Spleen (tissue), 11 donors: Measurements from ENCODE around the gene FBXO48. TPM values are rescaled to one million over a fixed set of nuclear protein-coding genes. Genes with fewer than 3 reads are reported as not detected.

ENCODE experiments used
- DNase-seq: peaks from one replicate; pipeline ENCODE4 v3.0.0-alpha.2; 2020
- H3K27ac ChIP-seq, 8 donors: fragments of 200-600 bp; sonication (generic) in 7 of 8; 1 replicate in 4 of 8; 2 replicates in 4 of 8; pipeline versions ENCODE4 v1.5.0 to v1.8.0; 2016 to 2021; ENCODE audit warnings: inconsistent platforms in 4 of 8, mild to moderate bottlenecking in 4 of 8, moderate library complexity in 1 of 8
- H3K27me3 ChIP-seq, 7 donors: fragments of 200-600 bp; sonication (generic) in 6 of 7; replicated peaks in 1 of 7; 1 replicate in 4 of 7; 2 replicates in 3 of 7; pipeline versions ENCODE4 v1.5.0 to v1.8.0; 2016 to 2021; ENCODE audit warnings: inconsistent platforms in 3 of 7, mild to moderate bottlenecking in 1 of 7
- H3K36me3 ChIP-seq, 6 donors: fragments of 200-600 bp; sonication (generic) in 5 of 6; 1 replicate in 4 of 6; 2 replicates in 2 of 6; pipeline versions ENCODE4 v1.5.0 to v1.8.0; 2016 to 2021; ENCODE audit warnings: inconsistent platforms in 2 of 6
- H3K4me1 ChIP-seq, 6 donors: fragments of 200-600 bp; sonication (generic) in 5 of 6; 1 replicate in 3 of 6; 2 replicates in 3 of 6; pipeline versions ENCODE4 v1.5.0 to v1.8.0; 2016 to 2021; ENCODE audit warnings: inconsistent platforms in 3 of 6
- H3K4me3 ChIP-seq, 8 donors: fragments of 200-600 bp; sonication (generic) in 7 of 8; 1 replicate in 4 of 8; 2 replicates in 4 of 8; pipeline versions ENCODE4 v1.5.0 to v1.8.0; 2016 to 2021; ENCODE audit warnings: inconsistent platforms in 4 of 8, mild to moderate bottlenecking in 4 of 8, moderate library complexity in 2 of 8
- H3K9me3 ChIP-seq, 8 donors: fragments of 200-600 bp; sonication (generic) in 7 of 8; 1 replicate in 4 of 8; 2 replicates in 4 of 8; pipeline versions ENCODE4 v1.5.0 to v1.8.0; 2016 to 2021; ENCODE audit warnings: inconsistent platforms in 4 of 8
- POLR2A ChIP-seq, 3 donors: fragments of 450-650 bp; IDR thresholded peaks; one replicate each; pipeline ENCODE4 v1.5.1; 2017; ENCODE audit warnings: antibody characterized with exemption in 3 of 3, mild to moderate bottlenecking in 1 of 3
- POLR2AphosphoS5 ChIP-seq, 3 donors: sonication (generic); formaldehyde crosslinking; IDR thresholded peaks; one replicate each; pipeline ENCODE4 v1.5.1; 2017; ENCODE audit warnings: antibody characterized with exemption in 3 of 3
- WGBS, 5 donors: extraction: QIAGEN DNeasy Blood & Tissue Kit in 3 of 5; methylation state at CpG; one replicate each; pipeline versions ENCODE4 v1.1.5 to v1.1.7; 2013 to 2018; 5-methylcytosine and 5-hydroxymethylcytosine counted together
- intact Hi-C: fragments of 100-400 bp; cut with DNase I; formaldehyde crosslinking; loops from one replicate; pipeline ENCODE4 v1.15.0; 2023; ENCODE audit warnings: low total_unique reads
- polyA plus RNA-seq, 3 donors: library from polyadenylated mRNA; stranded (reverse); fragments of 200-250 nt; gene quantifications; one replicate each; pipeline ENCODE4 v1.2.1, GENCODE V29; 2013
- total RNA-seq, 7 donors: library from RNA; depleted of rRNA in 3 of 7; stranded (reverse); fragments of >200 nt in 3 of 7; fragmentation: NEBNext Ultra II Directional in 4 of 7; extraction: Animal tissue kit (Norgen Biotek cat#: 25700) in 4 of 7; gene quantifications; one replicate each; pipeline versions ENCODE4 v1.1.0 to v1.2.1, GENCODE V29; 2016 to 2021
- TF ChIP-seq, protein P1 (sequence below), 11 experiments: fragments of 200-600 bp in 7 of 11; fragments of 450-650 bp in 4 of 11; sonication (generic) in 4 of 11; IDR thresholded peaks in 8 of 11; conservative IDR thresholded peaks in 3 of 11; 1 replicate in 7 of 11; 2 replicates in 4 of 11; pipeline versions ENCODE4 v1.4.0 to v1.8.0; 2016 to 2021; ENCODE audit warnings: antibody characterized with exemption in 11 of 11, inconsistent platforms in 4 of 11, mild to moderate bottlenecking in 1 of 11
- donor health status: healthy with polysubstance abuse.
- donor health status: DM: no; HTN: no; CAD: no; lungs with moderate emphysema.
- donor health status: DM: no; HTN: no; CAD: no.
- donor health status: Bipolar disorder and iron deficiency.
- donor health status: healthy.
- donor health status: DM: no; HTN: no; CAD: no.
- donor health status: DM: yes; HTN: yes; CAD: no.

The FBXO48 gene
- total and polyA plus RNA-seq, 10 donors: 0.72 to 2.6 (median 1.7) TPM

DNA sequence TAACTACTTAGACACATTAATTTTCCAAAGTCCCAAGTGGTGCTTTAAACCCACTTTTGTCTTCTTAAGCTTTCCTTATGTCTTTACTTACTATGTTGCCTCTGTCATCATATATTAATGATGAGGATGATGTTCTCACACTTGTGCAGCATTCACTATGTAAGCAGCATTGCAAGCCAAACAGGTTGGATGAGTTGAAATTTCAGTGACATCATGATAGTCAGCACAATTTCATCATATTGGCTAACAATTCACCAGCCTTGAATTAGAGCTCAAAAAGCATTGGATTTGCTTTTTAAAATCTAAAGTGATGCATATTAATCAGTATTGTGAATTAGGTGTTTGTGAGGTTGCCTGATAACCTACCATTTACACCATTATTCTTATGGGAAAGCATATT, 8.0 kb upstream of the FBXO48 start:
- Histone ChIP-seq H3K4me1 (no peaks in the 10 kb centered on the region), H3K27me3 (no peaks in the 10 kb centered on the region), H3K27ac (no peak overlapping the region), H3K4me3 (no peak overlapping the region), H3K9me3 (no peaks in the 10 kb centered on the region), H3K36me3 (no peaks in the 10 kb centered on the region)
- TF ChIP-seq POLR2AphosphoS5 (IDR thresholded peaks at IDR 0.05): no peak
- intact Hi-C loops: no loop called here
- DNase-seq: no peak

DNA sequence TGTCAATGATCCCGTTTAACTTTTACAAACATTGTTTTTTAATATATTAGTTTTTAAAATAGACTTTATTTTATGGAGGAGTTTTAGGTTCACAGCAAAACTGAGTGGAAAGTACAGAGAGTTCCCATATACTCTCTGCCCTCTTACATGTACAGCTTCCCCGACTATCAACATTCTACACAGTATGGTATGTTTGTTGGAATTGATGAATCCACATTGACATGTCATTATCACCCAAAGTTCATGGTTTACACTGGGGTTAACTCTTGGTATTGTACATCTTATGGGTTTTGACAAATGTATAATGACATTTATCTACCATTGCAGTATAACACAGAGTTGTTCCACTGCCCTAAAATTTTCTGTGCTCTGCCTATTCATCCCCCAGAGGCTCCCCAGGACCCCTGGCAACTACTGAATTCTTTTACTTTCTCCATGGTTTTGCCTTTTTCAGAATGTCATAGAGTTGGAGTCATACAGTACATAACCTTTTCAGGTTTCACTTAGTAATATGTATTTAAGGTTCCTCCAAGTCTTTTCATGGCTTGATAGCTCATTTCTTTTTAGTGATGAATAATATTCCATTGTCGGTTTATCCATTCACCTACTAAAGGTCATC, 5.8 kb upstream of the FBXO48 start:
- H3K4me3 ChIP-seq: no peak overlapping the region
- intact Hi-C loops: no loop called here
- TF ChIP-seq POLR2AphosphoS5 (IDR thresholded peaks at IDR 0.05): no peak
- H3K36me3 ChIP-seq: no peaks in the 10 kb centered on the region
- no peak overlapping the region for H3K27ac ChIP-seq
- no peak for DNase-seq
- H3K9me3 ChIP-seq: no peaks in the 10 kb centered on the region
- H3K27me3 ChIP-seq: no peaks in the 10 kb centered on the region
- H3K4me1 ChIP-seq: peaks cover 7 to 16% (median 9%) of the 10 kb centered on the region in 6 donors
- WGBS, 5 donors: 91 to 95% (median 92%) methylated on average over 3 of the region's 3 CpGs

DNA sequence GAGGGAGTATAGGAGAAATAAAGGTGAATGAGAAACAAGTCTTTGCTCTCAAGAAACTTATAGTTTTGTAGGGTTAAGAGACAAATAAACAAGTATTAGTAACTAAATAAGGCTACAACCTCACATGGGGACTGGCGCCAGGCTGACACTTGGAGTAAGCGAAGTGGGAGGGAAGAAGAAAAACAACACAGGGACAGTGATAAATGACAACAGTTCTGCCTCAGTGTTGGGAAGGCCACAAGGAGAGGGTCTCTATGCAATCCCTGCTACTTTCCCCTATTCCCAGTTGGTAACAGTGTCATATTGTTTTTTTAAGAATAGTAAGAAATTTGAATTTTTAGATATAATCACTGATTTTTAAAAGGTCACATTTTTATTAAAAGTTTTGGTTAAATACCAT, 4.3 kb upstream of the FBXO48 start:
- DNase-seq: no peak
- Histone ChIP-seq H3K27me3 (no peaks in the 10 kb centered on the region), H3K4me3 (no peak overlapping the region), H3K27ac (no peak overlapping the region), H3K36me3 (no peaks in the 10 kb centered on the region), H3K4me1 (peaks cover 7 to 25% (median 12%) of the 10 kb centered on the region in 6 donors), H3K9me3 (no peaks in the 10 kb centered on the region)
- WGBS, 5 donors: 96 to 100% (median 97%) methylated on average over 2 of the region's 2 CpGs
- intact Hi-C loops: no loop called here
- no peak for TF ChIP-seq POLR2AphosphoS5 (IDR thresholded peaks at IDR 0.05)
- TF ChIP-seq POLR2A (IDR thresholded peaks at IDR 0.05): no peak
- TF ChIP-seq, protein P1, sequence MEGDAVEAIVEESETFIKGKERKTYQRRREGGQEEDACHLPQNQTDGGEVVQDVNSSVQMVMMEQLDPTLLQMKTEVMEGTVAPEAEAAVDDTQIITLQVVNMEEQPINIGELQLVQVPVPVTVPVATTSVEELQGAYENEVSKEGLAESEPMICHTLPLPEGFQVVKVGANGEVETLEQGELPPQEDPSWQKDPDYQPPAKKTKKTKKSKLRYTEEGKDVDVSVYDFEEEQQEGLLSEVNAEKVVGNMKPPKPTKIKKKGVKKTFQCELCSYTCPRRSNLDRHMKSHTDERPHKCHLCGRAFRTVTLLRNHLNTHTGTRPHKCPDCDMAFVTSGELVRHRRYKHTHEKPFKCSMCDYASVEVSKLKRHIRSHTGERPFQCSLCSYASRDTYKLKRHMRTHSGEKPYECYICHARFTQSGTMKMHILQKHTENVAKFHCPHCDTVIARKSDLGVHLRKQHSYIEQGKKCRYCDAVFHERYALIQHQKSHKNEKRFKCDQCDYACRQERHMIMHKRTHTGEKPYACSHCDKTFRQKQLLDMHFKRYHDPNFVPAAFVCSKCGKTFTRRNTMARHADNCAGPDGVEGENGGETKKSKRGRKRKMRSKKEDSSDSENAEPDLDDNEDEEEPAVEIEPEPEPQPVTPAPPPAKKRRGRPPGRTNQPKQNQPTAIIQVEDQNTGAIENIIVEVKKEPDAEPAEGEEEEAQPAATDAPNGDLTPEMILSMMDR (IDR thresholded peaks at IDR 0.05 in 8 of 11, conservative IDR thresholded peaks at IDR 0.05 in 3 of 11): no peak

DNA sequence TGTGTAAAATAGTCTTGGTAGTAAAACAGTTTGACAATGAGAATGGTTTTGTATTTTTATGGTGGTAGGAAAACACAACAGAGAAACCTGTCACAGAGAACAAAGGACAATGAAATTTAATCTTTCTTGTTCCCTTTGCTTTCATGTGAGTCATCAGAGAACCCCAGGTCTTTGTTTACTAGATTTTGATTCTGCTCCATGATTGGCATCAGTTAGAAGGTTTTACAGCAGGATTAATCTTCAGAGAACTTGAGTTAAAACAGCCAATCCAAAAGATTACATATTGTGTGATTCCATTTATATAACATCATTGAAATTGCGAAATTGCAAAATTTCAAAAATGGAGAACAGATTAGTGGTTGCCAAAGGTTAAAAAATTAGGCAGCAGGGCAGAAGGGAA, 2.8 kb upstream of the FBXO48 start:
- no peaks in the 10 kb centered on the region for H3K9me3 ChIP-seq
- no peak overlapping the region for H3K27ac ChIP-seq
- H3K4me3 ChIP-seq: no peak overlapping the region
- no peak for DNase-seq
- H3K27me3 ChIP-seq: no peaks in the 10 kb centered on the region
- intact Hi-C loops: loop anchor here (10.0 kb wide), 1 partner anchor 445 kb away; no protein-coding TSS in a partner anchor
- peaks cover 13 to 39% (median 22%) of the 10 kb centered on the region in 6 donors for H3K4me1 ChIP-seq
- H3K36me3 ChIP-seq: no peaks in the 10 kb centered on the region
- TF ChIP-seq POLR2A (IDR thresholded peaks at IDR 0.05) (no peak), POLR2AphosphoS5 (IDR thresholded peaks at IDR 0.05) (no peak)
- TF ChIP-seq, protein P1 (IDR thresholded peaks at IDR 0.05 in 8 of 11, conservative IDR thresholded peaks at IDR 0.05 in 3 of 11): no peak
- 94 to 98% (median 95%) methylated on average over 1 of the region's 1 CpG for WGBS, 5 donors

DNA sequence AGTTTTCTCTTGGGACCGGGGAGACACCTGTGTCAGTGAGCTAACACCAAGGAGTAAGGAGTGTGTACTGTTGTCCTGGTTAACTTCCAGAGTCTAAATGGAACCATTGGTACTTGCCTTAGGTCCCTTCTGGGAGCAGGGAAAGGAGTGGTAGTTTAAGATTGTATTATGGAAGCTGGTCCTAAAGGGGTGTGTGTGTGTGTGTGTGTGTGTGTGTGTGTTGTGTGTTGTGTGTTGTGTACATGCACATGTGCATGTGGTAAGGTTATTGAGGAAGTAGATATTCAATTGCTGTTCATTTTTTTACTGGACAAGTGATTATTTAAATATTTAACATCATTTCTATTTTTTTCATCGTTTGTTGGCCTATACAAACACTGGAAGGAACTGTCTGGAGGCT, 1.7 kb upstream of the FBXO48 start:
- no peaks in the 10 kb centered on the region for H3K27me3 ChIP-seq
- intact Hi-C loops: loop anchor here (10.0 kb wide), 1 partner anchor 446 kb away; no protein-coding TSS in a partner anchor
- peak overlapping the region in 1 of 8 donors; percentile 94 for H3K4me3 ChIP-seq
- TF ChIP-seq POLR2AphosphoS5 (IDR thresholded peaks at IDR 0.05) (no peak), POLR2A (IDR thresholded peaks at IDR 0.05) (no peak)
- TF ChIP-seq, protein P1 (IDR thresholded peaks at IDR 0.05 in 8 of 11, conservative IDR thresholded peaks at IDR 0.05 in 3 of 11): no peak
- no peak for DNase-seq
- no peaks in the 10 kb centered on the region for H3K9me3 ChIP-seq
- no peak overlapping the region for H3K27ac ChIP-seq
- peaks cover 13 to 49% (median 25%) of the 10 kb centered on the region in 6 donors for H3K4me1 ChIP-seq
- 82 to 94% (median 88%) methylated on average over 2 of the region's 2 CpGs for WGBS, 5 donors
- H3K36me3 ChIP-seq: no peaks in the 10 kb centered on the region
